Measurements from ENCODE around the gene RIC1. TPM values are rescaled to one million over a fixed set of nuclear protein-coding genes. Genes with fewer than 3 reads are reported as not detected.

RIC1 gene
- total RNA-seq, 1 experiment from 2014 or later = 11.4 TPM

GRCh38 chr9:5786370-5787127, 157.6 kb downstream of the RIC1 start:
- intact Hi-C loops (cut with micrococcal nuclease; ENCODE audit: unreplicated experiment) = no loop called here
- BruUV-seq (replicated peaks) = no TSS peak
- CTCF ChIA-PET = no interaction called here

GRCh38 chr9:5787220-5787619, 158.3 kb downstream of the RIC1 start:
- BruUV-seq (replicated peaks) = no TSS peak
- H3K9me3 Mint-ChIP-seq (ENCODE audit: low read depth, unreplicated experiment) = no peaks in the 10 kb centered on the region
- no peak overlapping the region for H3K27ac Mint-ChIP-seq (ENCODE audit: unreplicated experiment)
- no peak for DNase-seq
- CTCF ChIA-PET = no interaction called here
- peaks cover 4% of the 10 kb centered on the region for H3K36me3 Mint-ChIP-seq (ENCODE audit: insufficient read depth, unreplicated experiment)
- intact Hi-C loops (cut with micrococcal nuclease; ENCODE audit: unreplicated experiment) = no loop called here
- H3K4me3 Mint-ChIP-seq (ENCODE audit: low read depth, unreplicated experiment) = no peak overlapping the region
- H3K27me3 Mint-ChIP-seq (ENCODE audit: unreplicated experiment) = no peaks in the 10 kb centered on the region
- no peaks in the 10 kb centered on the region for H3K4me1 Mint-ChIP-seq (ENCODE audit: low read depth, unreplicated experiment)
- no peak for TF ChIP-seq CTCF (IDR thresholded peaks at IDR 0.05; ENCODE audit: unreplicated experiment)

More at GRCh38 chr9:5786370-5787127, 157.6 kb downstream of the RIC1 start:
- Mint-ChIP-seq H3K36me3 (ENCODE audit: insufficient read depth, unreplicated experiment) (peaks cover 4% of the 10 kb centered on the region), H3K27me3 (ENCODE audit: unreplicated experiment) (no peaks in the 10 kb centered on the region), H3K4me1 (ENCODE audit: low read depth, unreplicated experiment) (no peaks in the 10 kb centered on the region), H3K27ac (ENCODE audit: unreplicated experiment) (no peak overlapping the region), H3K4me3 (ENCODE audit: low read depth, unreplicated experiment) (no peak overlapping the region), H3K9me3 (ENCODE audit: low read depth, unreplicated experiment) (peaks cover under 1% of the 10 kb centered on the region)
- TF ChIP-seq CTCF (IDR thresholded peaks at IDR 0.05; ENCODE audit: unreplicated experiment) = no peak
- DNase-seq = no peak

GRCh38 chr9:5787759-5788302, 158.9 kb downstream of the RIC1 start:
- Mint-ChIP-seq H3K4me1 (ENCODE audit: low read depth, unreplicated experiment) (no peaks in the 10 kb centered on the region), H3K9me3 (ENCODE audit: low read depth, unreplicated experiment) (no peaks in the 10 kb centered on the region), H3K27ac (ENCODE audit: unreplicated experiment) (no peak overlapping the region), H3K4me3 (ENCODE audit: low read depth, unreplicated experiment) (no peak overlapping the region), H3K36me3 (ENCODE audit: insufficient read depth, unreplicated experiment) (peaks cover 4% of the 10 kb centered on the region), H3K27me3 (ENCODE audit: unreplicated experiment) (no peaks in the 10 kb centered on the region)
- intact Hi-C loops (cut with micrococcal nuclease; ENCODE audit: unreplicated experiment) = no loop called here
- TF ChIP-seq CTCF (IDR thresholded peaks at IDR 0.05; ENCODE audit: unreplicated experiment) = no peak
- CTCF ChIA-PET = no interaction called here
- no TSS peak for BruUV-seq (replicated peaks)
- no peak for DNase-seq

- DNase-seq = no peak
- H3K27me3 Mint-ChIP-seq (ENCODE audit: unreplicated experiment) = no peaks in the 10 kb centered on the region
- no TSS peak for BruUV-seq (replicated peaks)
- no peak overlapping the region for H3K4me3 Mint-ChIP-seq (ENCODE audit: low read depth, unreplicated experiment)
- no peaks in the 10 kb centered on the region for H3K9me3 Mint-ChIP-seq (ENCODE audit: low read depth, unreplicated experiment)
- TF ChIP-seq CTCF (IDR thresholded peaks at IDR 0.05; ENCODE audit: unreplicated experiment) = no peak
- no peak overlapping the region for H3K27ac Mint-ChIP-seq (ENCODE audit: unreplicated experiment)
- intact Hi-C loops (cut with micrococcal nuclease; ENCODE audit: unreplicated experiment) = no loop called here
- peaks cover 4% of the 10 kb centered on the region for H3K36me3 Mint-ChIP-seq (ENCODE audit: insufficient read depth, unreplicated experiment)
- H3K4me1 Mint-ChIP-seq (ENCODE audit: low read depth, unreplicated experiment) = no peaks in the 10 kb centered on the region
- CTCF ChIA-PET = interaction anchor here (0.7 kb wide), 1 partner anchor 11 kb away, joined by 3 read pairs; no protein-coding TSS in a partner anchor
These were observed 160.6 kb downstream of the RIC1 start for GRCh38 chr9:5789489-5789888.
